B cell (primary cell): ENCODE measurements around the gene PALD1. TPM values are rescaled to one million over a fixed set of nuclear protein-coding genes. Genes with fewer than 3 reads are reported as not detected.

Experiments used
- ATAC-seq: fragments of 200-7000 bp; cut with Tn5 transposase; one replicate; pipeline ENCODE4 v1.10.0; 2021; ENCODE audit warnings: low read depth, mild to moderate bottlenecking, moderate number of reproducible peaks, moderate library complexity
- CTCF ChIA-PET: fragments of 350-600 bp; sonication (Branson Sonifier 250); formaldehyde crosslinking; loops from one replicate; lab custom pipeline; 2021; ENCODE audit warnings: antibody characterized with exemption, inconsistent platforms; lab: Charles Lee
- POLR2A ChIA-PET: fragments of 350-600 bp; sonication (Branson Sonifier 250); formaldehyde crosslinking; loops from one replicate; lab custom pipeline; 2021; ENCODE audit warnings: antibody characterized with exemption; lab: Charles Lee
- DNase-seq: peaks from one replicate; pipeline ENCODE4 v3.0.0; 2013
- H2AFZ ChIP-seq: 2 replicates; pipeline ENCODE4 v1.6.1; 2012; ENCODE audit warnings: mild to moderate bottlenecking, low read depth, low read length; ENCODE audit not compliant: insufficient read depth, poor library complexity, severe bottlenecking
- H3K27ac ChIP-seq, 2 donors: 1 replicate in 1 of 2; 2 replicates in 1 of 2; pipeline ENCODE4 v1.5.1; 2012 to 2013; ENCODE audit warnings: low read length in 2 of 2, mild to moderate bottlenecking in 2 of 2, moderate library complexity in 1 of 2
- H3K27me3 ChIP-seq, 4 experiments: fragments of 200-600 bp in 1 of 4; sonication (generic) in 1 of 4; replicated peaks in 1 of 4; 1 replicate in 2 of 4; 2 replicates in 2 of 4; pipeline versions ENCODE4 v1.6.1 to v1.7.0; 2013 to 2016; ENCODE audit warnings: low read length in 3 of 4, mild to moderate bottlenecking in 2 of 4, mixed read lengths in 1 of 4, moderate library complexity in 1 of 4; ENCODE audit not compliant: insufficient read depth in 4 of 4, control insufficient read depth in 3 of 4; ENCODE audit errors: control extremely low read depth in 1 of 4
- H3K36me3 ChIP-seq, 2 experiments: replicated peaks in 1 of 2; 1 replicate in 1 of 2; 2 replicates in 1 of 2; pipeline versions ENCODE4 v1.6.1 to v1.7.1; 2013; ENCODE audit warnings: low read length in 1 of 2; ENCODE audit not compliant: insufficient read depth in 2 of 2, control insufficient read depth in 1 of 2; ENCODE audit errors: control extremely low read depth in 1 of 2, extremely low read depth in 1 of 2
- H3K4me1 ChIP-seq, 2 donors: fragments of 200-600 bp in 1 of 2; sonication (generic) in 1 of 2; 1 replicate in 1 of 2; 2 replicates in 1 of 2; pipeline versions ENCODE4 v1.5.1 to v1.6.1; 2013 to 2017; ENCODE audit warnings: low read length in 2 of 2; ENCODE audit not compliant: control insufficient read depth in 2 of 2, insufficient read depth in 2 of 2
- H3K4me2 ChIP-seq: replicated peaks from 2 replicates; pipeline ENCODE3; 2012; ENCODE audit warnings: mild to moderate bottlenecking, low read depth, low read length; ENCODE audit not compliant: poor library complexity, severe bottlenecking
- H3K4me3 ChIP-seq, 5 experiments: fragments of 200-600 bp in 1 of 5; sonication (generic) in 1 of 5; 1 replicate in 3 of 5; 2 replicates in 2 of 5; pipeline versions ENCODE4 v1.5.1 to v1.7.0; 2011 to 2016; ENCODE audit warnings: low read length in 4 of 5, mild to moderate bottlenecking in 4 of 5, low read depth in 2 of 5, control low read depth in 1 of 5, moderate library complexity in 1 of 5; ENCODE audit not compliant: insufficient read depth in 1 of 5; ENCODE audit errors: control extremely low read depth in 1 of 5, extremely low read depth in 1 of 5
- H3K79me2 ChIP-seq: fragments of 200-600 bp; sonication (generic); one replicate; pipeline ENCODE4 v1.6.0; 2016; ENCODE audit warnings: low read length; ENCODE audit not compliant: control insufficient read depth, insufficient read depth
- H3K9ac ChIP-seq: fragments of 200-600 bp; sonication (generic); 2 replicates; pipeline ENCODE4 v1.6.1; 2017; ENCODE audit warnings: mild to moderate bottlenecking, low read length, moderate library complexity
- H3K9me3 ChIP-seq, 3 donors: one replicate each; pipeline versions ENCODE4 v1.6.1 to v1.7.1; 2013; ENCODE audit warnings: low read length in 2 of 3; ENCODE audit not compliant: control insufficient read depth in 2 of 3, insufficient read depth in 1 of 3; ENCODE audit errors: control extremely low read depth in 1 of 3
- H4K20me1 ChIP-seq: 2 replicates; pipeline ENCODE4 v1.6.0; 2012; ENCODE audit warnings: mild to moderate bottlenecking, low read length; ENCODE audit not compliant: insufficient read depth, control insufficient read depth, poor library complexity, severe bottlenecking
- H3K27ac Mint-ChIP-seq: one replicate; pipeline ENCODE4 v1.8.0; 2021; ENCODE audit warnings: mixed read lengths
- H3K27me3 Mint-ChIP-seq: one replicate; pipeline ENCODE4 v1.8.0; 2021; ENCODE audit warnings: mixed read lengths
- H3K4me1 Mint-ChIP-seq: one replicate; pipeline ENCODE4 v1.8.0; 2021; ENCODE audit warnings: mixed read lengths
- H3K4me3 Mint-ChIP-seq: one replicate; pipeline ENCODE4 v1.8.0; 2021; ENCODE audit warnings: mixed read lengths
- H3K9me3 Mint-ChIP-seq: one replicate; pipeline ENCODE4 v1.8.0; 2022; ENCODE audit warnings: mixed read lengths; ENCODE audit not compliant: insufficient read depth
- CTCF ChIP-seq: fragments of 200-600 bp; IDR thresholded peaks from one replicate; pipeline ENCODE4 v1.8.0; 2022; ENCODE audit warnings: antibody characterized with exemption, mild to moderate bottlenecking
- EZH2 ChIP-seq: IDR thresholded peaks from 2 replicates; pipeline ENCODE4 v1.6.1; 2012; ENCODE audit warnings: borderline replicate concordance, low read depth, mild to moderate bottlenecking, moderate library complexity, low read length; ENCODE audit not compliant: insufficient read depth, poor library complexity, severe bottlenecking
- WGBS: methylation state at CpG from one replicate; pipeline ENCODE4 v1.1.5; 2013; ENCODE audit warnings: missing lambda C conversion rate; ENCODE audit not compliant: insufficient coverage; 5-methylcytosine and 5-hydroxymethylcytosine counted together
- intact Hi-C: fragments of 100-400 bp; cut with micrococcal nuclease; formaldehyde crosslinking; loops from one replicate; pipeline ENCODE4 v1.10.0; 2022
- polyA plus RNA-seq: library from polyadenylated mRNA; depleted of rRNA; stranded (reverse); fragments of >200 nt; gene quantifications from 2 replicates; pipeline ENCODE4 v1.2.3, GENCODE V29; 2012
- total RNA-seq, 2 donors: library from RNA; stranded (reverse); fragments of 120-200 nt in 1 of 2; gene quantifications; 1 replicate in 1 of 2; 2 replicates in 1 of 2; pipeline versions ENCODE4 v1.2.3 to v1.2.4, GENCODE V29; 2013 to 2022

PALD1 gene
- total and polyA plus RNA-seq, 2 donors (not counting 1 experiment from before 2014, with no cell fraction given), result 2.2 to 2.8 TPM

GRCh38 chr10:70575874-70576802 lies 97.6 kb downstream of the PALD1 start:
- no peaks in the 10 kb centered on the region for H3K79me2 ChIP-seq
- H4K20me1 ChIP-seq, result no peaks in the 10 kb centered on the region
- H2AFZ ChIP-seq, result peak overlapping the region; percentile 61
- peak overlapping the region; percentile 35 for H3K9ac ChIP-seq
- ChIA-PET CTCF (interaction anchor here (0.6 to 0.9 kb wide), 5 partner anchors 12 to 200 kb away, joined by 3 read pairs; no protein-coding TSS in a partner anchor), POLR2A (no interaction called here)
- DNase-seq (peak; percentile 44), ATAC-seq (peak; percentile 75)
- no peaks in the 10 kb centered on the region for H3K27me3 Mint-ChIP-seq
- peaks cover 34 to 41% of the 10 kb centered on the region in 2 donors for H3K4me1 ChIP-seq
- no peaks in the 10 kb centered on the region for H3K9me3 ChIP-seq
- TF ChIP-seq EZH2 (no peak), CTCF (no peak)
- peak overlapping the region; percentile 66 for H3K4me2 ChIP-seq
- H3K27me3 ChIP-seq, result no peaks in the 10 kb centered on the region
- intact Hi-C loops, result no loop called here
- 6% methylated on average over 5 of the region's 12 CpGs for WGBS
- H3K9me3 Mint-ChIP-seq, result no peaks in the 10 kb centered on the region
- no peaks in the 10 kb centered on the region for H3K36me3 ChIP-seq
- peak overlapping the region; percentile 76 for H3K4me3 Mint-ChIP-seq
- peaks cover 49% of the 10 kb centered on the region for H3K4me1 Mint-ChIP-seq
- H3K27ac Mint-ChIP-seq, result peak overlapping the region; percentile 2
- H3K4me3 ChIP-seq, result peak overlapping the region in 2 of 5 experiments; percentile 4 to 20
- peak overlapping the region; percentile 8 to 57 for H3K27ac ChIP-seq
